ENCODE results near the gene CELF2.

Gene CELF2

DNA sequence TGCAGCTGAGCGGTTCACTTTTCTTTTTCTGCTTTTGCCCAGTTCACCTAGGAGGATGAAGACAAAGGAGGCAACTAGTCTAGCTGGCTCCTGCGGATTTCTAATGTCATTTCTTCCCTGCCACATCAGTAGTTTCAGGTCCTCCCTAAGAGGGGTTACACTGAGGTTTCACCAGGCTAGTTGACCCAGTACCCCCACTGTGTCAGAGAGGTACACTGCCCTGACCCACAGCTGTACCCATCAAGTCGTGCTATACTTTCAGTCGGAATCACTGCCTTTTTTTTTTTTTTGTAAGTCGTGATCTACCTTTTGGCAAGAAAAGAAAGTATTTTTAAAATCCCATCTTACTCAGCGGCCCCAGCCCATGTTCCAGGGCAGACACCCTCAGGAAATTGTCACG lies 243.5 kb downstream of the CELF2 start:
- H3K4me3 ChIP-seq (ENCODE audit: low read depth, low read length), result no peak overlapping the region
- TF ChIP-seq, protein P1, sequence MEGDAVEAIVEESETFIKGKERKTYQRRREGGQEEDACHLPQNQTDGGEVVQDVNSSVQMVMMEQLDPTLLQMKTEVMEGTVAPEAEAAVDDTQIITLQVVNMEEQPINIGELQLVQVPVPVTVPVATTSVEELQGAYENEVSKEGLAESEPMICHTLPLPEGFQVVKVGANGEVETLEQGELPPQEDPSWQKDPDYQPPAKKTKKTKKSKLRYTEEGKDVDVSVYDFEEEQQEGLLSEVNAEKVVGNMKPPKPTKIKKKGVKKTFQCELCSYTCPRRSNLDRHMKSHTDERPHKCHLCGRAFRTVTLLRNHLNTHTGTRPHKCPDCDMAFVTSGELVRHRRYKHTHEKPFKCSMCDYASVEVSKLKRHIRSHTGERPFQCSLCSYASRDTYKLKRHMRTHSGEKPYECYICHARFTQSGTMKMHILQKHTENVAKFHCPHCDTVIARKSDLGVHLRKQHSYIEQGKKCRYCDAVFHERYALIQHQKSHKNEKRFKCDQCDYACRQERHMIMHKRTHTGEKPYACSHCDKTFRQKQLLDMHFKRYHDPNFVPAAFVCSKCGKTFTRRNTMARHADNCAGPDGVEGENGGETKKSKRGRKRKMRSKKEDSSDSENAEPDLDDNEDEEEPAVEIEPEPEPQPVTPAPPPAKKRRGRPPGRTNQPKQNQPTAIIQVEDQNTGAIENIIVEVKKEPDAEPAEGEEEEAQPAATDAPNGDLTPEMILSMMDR (IDR thresholded peaks at IDR 0.05; ENCODE audit: insufficient read depth, low read length, missing control alignments), result no peak
- no peak for DNase-seq (ENCODE audit: low read depth, low spot score)
- ChIA-PET POLR2A (no interaction called here), CTCF (no interaction called here)

DNA sequence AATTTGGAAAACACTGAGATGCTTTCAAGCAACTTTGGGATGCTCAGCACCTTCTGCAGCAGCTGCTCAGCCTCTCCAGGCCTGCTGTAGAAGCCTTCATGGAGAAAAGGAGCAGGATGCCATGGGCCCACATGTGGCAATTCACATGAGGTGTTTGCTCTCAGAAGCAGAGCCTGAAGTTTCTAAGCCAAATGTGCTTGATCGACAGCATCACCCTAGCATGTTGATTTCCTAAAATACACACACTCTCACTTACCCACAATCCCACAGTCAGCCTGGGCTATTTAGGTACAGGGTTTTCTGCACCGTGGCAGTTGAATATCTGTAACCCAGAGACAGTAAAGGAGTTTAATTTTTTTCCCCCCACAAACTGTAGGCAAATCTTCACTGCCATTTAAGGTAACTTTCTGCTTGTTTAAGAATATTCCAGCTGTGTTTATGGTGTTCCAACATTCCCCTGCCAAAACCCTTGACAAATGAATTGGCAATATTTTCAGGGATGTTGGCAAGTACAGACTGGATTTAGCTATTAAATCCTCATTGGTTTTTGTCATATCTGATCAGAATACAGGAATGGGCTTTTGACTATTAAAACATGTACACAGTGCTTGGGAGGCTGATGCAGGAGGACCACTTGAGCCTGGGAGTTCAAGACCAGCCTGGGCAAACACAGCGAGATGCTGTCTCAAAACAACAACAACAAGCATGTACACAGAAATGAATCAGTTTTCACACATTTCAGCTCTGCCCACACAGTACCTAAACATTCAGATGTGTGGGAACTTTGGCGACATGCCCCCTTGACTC lies 244.2 kb downstream of the CELF2 start:
- CTCF ChIA-PET, result interaction anchor here (0.8 kb wide), 2 partner anchors 25 to 583 kb away, joined by 3 read pairs; no protein-coding TSS in a partner anchor
- TF ChIP-seq, protein P1 (IDR thresholded peaks at IDR 0.05; ENCODE audit: insufficient read depth, low read length, missing control alignments), result no peak
- POLR2A ChIA-PET, result no interaction called here

DNA sequence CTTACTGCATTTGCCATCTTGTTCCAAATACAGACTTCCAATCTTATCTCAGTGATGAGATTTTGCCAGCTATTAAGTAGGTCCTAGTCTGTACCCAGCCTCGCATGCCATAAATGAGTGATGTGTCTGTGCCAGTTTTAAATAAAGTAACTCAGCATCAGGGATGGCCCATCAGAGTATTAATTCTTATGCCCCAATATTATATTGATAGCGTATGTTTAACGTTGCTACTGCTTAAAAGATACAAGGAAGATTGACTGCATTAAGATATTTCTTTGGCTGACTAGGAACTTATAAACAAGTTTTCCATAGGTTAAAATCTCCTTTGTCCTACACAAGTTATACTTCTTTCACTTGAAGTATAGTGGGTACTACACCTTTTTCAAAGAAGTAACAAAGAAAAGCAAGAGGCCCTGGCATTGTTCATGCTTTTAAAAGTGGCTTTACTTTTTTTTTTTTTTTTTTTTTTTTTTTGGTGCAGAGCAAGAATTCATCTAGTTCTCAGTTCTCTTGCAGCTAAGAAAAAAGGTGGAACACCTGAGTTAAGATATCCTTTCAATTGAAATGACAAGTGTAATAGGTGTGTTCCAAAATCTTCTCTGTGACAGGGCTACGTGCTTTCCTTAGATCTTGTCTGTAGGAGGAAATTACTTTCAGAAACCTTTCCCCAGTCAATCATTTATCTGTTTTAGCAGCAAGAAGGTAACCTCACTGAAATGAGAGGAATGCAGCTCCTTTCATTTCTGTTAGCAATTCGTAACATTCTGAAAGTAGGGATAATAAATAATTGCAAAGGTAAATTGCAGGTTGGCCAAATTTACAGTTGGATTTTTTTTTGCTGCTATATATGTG lies 245.0 kb downstream of the CELF2 start:
- DNase-seq (ENCODE audit: low read depth, low spot score), result no peak
- TF ChIP-seq, protein P1 (IDR thresholded peaks at IDR 0.05; ENCODE audit: insufficient read depth, low read length, missing control alignments), result no peak
- POLR2A ChIA-PET, result no interaction called here
- CTCF ChIA-PET, result interaction anchor here (0.7 to 0.8 kb wide), 3 partner anchors 9 to 584 kb away, joined by 3 read pairs; no protein-coding TSS in a partner anchor
- no peak overlapping the region for H3K4me3 ChIP-seq (ENCODE audit: low read depth, low read length)

More for the DNA sequence above, 244.2 kb downstream of the CELF2 start:
- H3K4me3 ChIP-seq (ENCODE audit: low read depth, low read length), result no peak overlapping the region
- DNase-seq (ENCODE audit: low read depth, low spot score), result no peak

DNA sequence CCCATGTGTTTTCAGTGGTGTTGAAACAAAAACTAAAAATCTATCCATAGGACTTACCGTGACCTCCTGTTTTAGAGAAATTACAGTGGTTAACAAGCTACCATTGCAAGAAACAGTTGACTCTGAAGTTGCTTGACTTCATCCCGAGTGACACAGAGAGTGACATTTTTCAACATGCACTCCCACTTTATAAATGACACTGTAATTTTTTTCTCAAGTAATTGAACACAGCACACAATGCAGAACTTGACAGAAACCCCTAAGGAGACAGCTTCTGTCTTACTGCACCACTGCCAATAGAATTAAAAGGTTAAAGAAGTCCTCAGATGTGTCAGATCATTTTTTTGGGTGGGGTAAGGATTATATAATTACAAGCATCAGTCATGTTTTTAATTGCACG lies 246.1 kb downstream of the CELF2 start:
- ChIA-PET CTCF (no interaction called here), POLR2A (no interaction called here)
- TF ChIP-seq, protein P1 (IDR thresholded peaks at IDR 0.05; ENCODE audit: insufficient read depth, low read length, missing control alignments), result no peak
- no peak for DNase-seq (ENCODE audit: low read depth, low spot score)
- H3K4me3 ChIP-seq (ENCODE audit: low read depth, low read length), result no peak overlapping the region

DNA sequence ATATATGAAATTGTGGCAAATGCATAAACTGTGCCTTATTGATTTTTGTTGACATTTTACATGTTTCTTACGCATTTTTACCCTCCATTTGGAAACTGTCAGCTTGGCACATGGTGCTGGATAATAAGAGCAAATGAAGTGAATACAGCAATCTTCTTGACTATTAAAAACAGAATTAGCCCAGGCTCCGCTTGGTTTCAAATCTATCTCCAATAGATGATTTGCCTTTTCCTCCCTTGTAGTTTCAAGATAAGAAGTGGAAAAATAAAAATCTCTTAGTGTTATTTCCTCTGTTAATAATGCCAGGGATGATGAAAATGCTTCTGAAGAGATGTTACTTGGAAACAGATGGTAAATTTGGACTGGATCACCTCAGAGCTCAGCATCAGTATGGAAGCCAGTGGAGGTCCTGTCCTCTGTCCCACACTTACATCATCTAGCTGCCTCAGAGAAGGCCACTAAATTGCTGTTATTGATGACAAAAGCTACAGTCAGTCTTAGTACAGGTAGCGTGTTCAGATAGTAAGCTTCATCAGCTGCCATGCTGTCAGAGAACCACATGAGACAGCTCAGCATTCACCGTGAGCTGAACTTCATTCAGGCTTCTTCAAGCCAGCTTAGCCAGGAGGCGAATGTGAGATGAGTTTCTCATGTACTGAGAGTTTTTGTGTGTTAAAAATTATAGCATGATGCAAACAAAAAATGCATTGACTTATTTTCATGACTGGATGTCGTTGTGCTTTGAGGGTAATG lies 246.8 kb downstream of the CELF2 start:
- TF ChIP-seq, protein P1 (IDR thresholded peaks at IDR 0.05; ENCODE audit: insufficient read depth, low read length, missing control alignments), result no peak
- ChIA-PET CTCF (no interaction called here), POLR2A (no interaction called here)
- DNase-seq (ENCODE audit: low read depth, low spot score), result no peak
- H3K4me3 ChIP-seq (ENCODE audit: low read depth, low read length), result no peak overlapping the region
